Measurements from ENCODE around the gene PIP5K1C.

DNA sequence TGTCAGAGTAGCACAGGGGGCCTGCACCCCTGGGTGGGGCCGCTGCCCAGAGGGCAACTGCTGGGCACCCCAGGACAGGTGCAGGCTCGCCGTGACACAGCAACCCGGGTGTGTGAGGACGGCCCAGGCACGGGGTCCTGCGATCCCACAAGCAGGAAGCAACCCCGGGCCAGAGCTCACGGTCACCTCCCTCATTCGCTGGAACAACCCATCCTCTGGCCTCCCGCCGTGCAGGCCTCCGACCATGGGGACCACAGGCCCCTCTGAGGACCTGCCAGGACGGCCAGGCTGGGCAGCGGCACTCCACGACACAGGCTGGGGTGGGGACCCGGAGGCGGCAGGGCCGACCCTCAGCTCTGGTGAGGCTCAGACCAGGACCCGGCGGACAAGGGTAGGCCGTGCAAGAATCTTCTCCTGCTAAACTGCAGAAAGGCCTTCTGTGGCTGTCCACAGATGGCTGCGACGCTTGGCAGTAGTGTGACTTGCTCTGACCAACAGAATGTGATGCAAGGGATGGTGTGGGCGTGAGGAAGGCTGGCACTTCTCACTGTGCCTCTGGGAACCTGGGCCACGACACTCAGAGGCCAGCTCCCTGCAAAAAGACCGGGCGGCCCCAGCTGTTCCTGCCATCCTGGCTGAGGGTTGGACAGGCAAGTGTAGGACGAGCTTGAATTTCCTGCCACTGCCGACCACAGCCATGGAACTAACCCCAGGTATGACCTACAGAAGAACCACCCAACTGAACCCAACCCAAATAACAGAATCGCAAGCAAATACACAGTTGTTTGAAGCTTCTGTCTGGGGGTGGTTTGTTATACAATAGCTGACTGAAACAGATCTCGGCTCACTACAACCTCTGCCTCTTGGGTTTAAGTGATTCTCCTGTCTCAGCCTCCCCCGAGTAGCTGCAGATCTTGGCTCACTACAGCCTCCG lies 26.5 kb downstream of the PIP5K1C start:
- no peak for TF ChIP-seq EZH2 (IDR thresholded peaks at IDR 0.05; ENCODE audit: borderline replicate concordance, low read depth, low read length)
- TF ChIP-seq EP300 (IDR thresholded peaks at IDR 0.05; ENCODE audit: low read length), result no peak
- TF ChIP-seq, protein P1, sequence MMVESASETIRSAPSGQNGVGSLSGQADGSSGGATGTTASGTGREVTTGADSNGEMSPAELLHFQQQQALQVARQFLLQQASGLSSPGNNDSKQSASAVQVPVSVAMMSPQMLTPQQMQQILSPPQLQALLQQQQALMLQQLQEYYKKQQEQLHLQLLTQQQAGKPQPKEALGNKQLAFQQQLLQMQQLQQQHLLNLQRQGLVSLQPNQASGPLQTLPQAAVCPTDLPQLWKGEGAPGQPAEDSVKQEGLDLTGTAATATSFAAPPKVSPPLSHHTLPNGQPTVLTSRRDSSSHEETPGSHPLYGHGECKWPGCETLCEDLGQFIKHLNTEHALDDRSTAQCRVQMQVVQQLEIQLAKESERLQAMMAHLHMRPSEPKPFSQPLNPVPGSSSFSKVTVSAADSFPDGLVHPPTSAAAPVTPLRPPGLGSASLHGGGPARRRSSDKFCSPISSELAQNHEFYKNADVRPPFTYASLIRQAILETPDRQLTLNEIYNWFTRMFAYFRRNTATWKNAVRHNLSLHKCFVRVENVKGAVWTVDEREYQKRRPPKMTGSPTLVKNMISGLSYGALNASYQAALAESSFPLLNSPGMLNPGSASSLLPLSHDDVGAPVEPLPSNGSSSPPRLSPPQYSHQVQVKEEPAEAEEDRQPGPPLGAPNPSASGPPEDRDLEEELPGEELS (CRISPR knock-in tag; IDR thresholded peaks at IDR 0.05; ENCODE audit: borderline replicate concordance), result no peak
- TF ChIP-seq JUND (IDR thresholded peaks at IDR 0.05; ENCODE audit: borderline replicate concordance, low read depth, low read length), result no peak
- no peak for TF ChIP-seq JUND (tag; IDR thresholded peaks at IDR 0.05; ENCODE audit: borderline replicate concordance, low read depth, low read length)
- TF ChIP-seq, protein P2, sequence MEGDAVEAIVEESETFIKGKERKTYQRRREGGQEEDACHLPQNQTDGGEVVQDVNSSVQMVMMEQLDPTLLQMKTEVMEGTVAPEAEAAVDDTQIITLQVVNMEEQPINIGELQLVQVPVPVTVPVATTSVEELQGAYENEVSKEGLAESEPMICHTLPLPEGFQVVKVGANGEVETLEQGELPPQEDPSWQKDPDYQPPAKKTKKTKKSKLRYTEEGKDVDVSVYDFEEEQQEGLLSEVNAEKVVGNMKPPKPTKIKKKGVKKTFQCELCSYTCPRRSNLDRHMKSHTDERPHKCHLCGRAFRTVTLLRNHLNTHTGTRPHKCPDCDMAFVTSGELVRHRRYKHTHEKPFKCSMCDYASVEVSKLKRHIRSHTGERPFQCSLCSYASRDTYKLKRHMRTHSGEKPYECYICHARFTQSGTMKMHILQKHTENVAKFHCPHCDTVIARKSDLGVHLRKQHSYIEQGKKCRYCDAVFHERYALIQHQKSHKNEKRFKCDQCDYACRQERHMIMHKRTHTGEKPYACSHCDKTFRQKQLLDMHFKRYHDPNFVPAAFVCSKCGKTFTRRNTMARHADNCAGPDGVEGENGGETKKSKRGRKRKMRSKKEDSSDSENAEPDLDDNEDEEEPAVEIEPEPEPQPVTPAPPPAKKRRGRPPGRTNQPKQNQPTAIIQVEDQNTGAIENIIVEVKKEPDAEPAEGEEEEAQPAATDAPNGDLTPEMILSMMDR (IDR thresholded peaks at IDR 0.05 in 2 of 3, conservative IDR thresholded peaks at IDR 0.05 in 1 of 3; ENCODE audit: insufficient read depth in 2 of 3, low read depth in 1 of 3, low read length in 3 of 3), result no peak
- TF ChIP-seq PPARD (CRISPR knock-in tag; IDR thresholded peaks at IDR 0.05), result no peak
